Osteoblast (primary cell): ENCODE measurements around the gene ANKS1B. TPM values are rescaled to one million over a fixed set of nuclear protein-coding genes. Genes with fewer than 3 reads are reported as not detected.

Source experiments
- DNase-seq: peaks from one replicate; pipeline ENCODE4 v3.0.0; 2011; ENCODE audit warnings: low spot score, mixed read lengths; ENCODE audit not compliant: insufficient read length; ENCODE audit errors: missing footprints
- H2AFZ ChIP-seq: 2 replicates; pipeline ENCODE4 v1.6.0; 2011; ENCODE audit warnings: mild to moderate bottlenecking, low read length
- H3K27ac ChIP-seq: 2 replicates; pipeline ENCODE4 v1.5.1; 2011; ENCODE audit warnings: mild to moderate bottlenecking, low read depth, low read length, moderate library complexity
- H3K27me3 ChIP-seq: 2 replicates; pipeline ENCODE4 v1.6.0; 2012; ENCODE audit warnings: mild to moderate bottlenecking, control low read depth, inconsistent platforms, low read length, moderate library complexity; ENCODE audit not compliant: insufficient read depth
- H3K36me3 ChIP-seq: 2 replicates; pipeline ENCODE4 v1.5.1; 2011; ENCODE audit warnings: mild to moderate bottlenecking, low read length, control low read depth, moderate library complexity; ENCODE audit not compliant: insufficient read depth
- H3K4me1 ChIP-seq: 2 replicates; pipeline ENCODE4 v1.5.1; 2011; ENCODE audit warnings: mild to moderate bottlenecking, low read length, control low read depth, moderate library complexity; ENCODE audit not compliant: insufficient read depth
- H3K4me2 ChIP-seq: 2 replicates; pipeline ENCODE4 v1.6.0; 2011; ENCODE audit warnings: mild to moderate bottlenecking, low read length; ENCODE audit not compliant: insufficient read depth
- H3K4me3 ChIP-seq: fragments of 200-600 bp; sonication (generic); 3 replicates; pipeline ENCODE4 v1.5.1; 2012; ENCODE audit warnings: mild to moderate bottlenecking, low read length, inconsistent platforms; ENCODE audit not compliant: insufficient read depth
- H3K79me2 ChIP-seq: 2 replicates; pipeline ENCODE4 v1.6.0; 2012; ENCODE audit warnings: mild to moderate bottlenecking, low read length, control low read depth, inconsistent platforms; ENCODE audit not compliant: insufficient read depth
- H3K9me3 ChIP-seq: 2 replicates; pipeline ENCODE4 v1.5.1; 2011; ENCODE audit warnings: low read depth, low read length, control low read depth
- H4K20me1 ChIP-seq: 2 replicates; pipeline ENCODE4 v1.6.0; 2012; ENCODE audit warnings: mild to moderate bottlenecking, low read length, control low read depth; ENCODE audit not compliant: insufficient read depth
- total RNA-seq: library from RNA; depleted of rRNA; stranded (reverse); fragments of >200 nt; gene quantifications from 2 replicates; pipeline ENCODE4 v1.2.3, GENCODE V29; 2012
- TF ChIP-seq, protein P1 (sequence below): IDR thresholded peaks from 2 replicates; pipeline ENCODE4 v1.5.1; 2011; ENCODE audit warnings: mild to moderate bottlenecking, low read depth, low read length, moderate library complexity; ENCODE audit errors: extremely low read depth

Gene ANKS1B
- total RNA-seq, 1 donor: 2.2 TPM

DNA sequence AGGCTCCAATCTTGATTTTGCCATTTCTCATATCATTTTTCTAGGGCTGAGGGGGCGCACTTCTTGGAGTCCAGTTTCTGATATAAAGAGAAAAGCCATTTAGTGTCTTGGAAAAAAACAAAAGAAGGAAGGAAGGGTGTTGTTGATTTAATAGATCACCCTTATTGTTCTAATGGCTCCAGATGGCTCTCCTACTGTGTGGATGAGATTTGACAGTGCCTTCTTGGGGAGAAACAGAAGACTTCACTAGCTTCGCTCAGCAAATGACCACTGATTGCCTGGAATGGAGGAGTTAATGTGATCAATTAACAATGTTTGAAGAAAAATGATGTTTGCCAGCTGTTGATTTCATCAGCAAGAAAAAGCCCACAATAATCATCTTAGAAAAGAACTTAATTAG, 1123.5 kb downstream of the ANKS1B start:
- Histone ChIP-seq H3K27ac (no peak overlapping the region), H3K27me3 (no peaks in the 10 kb centered on the region), H3K79me2 (no peaks in the 10 kb centered on the region), H2AFZ (no peak overlapping the region), H3K4me2 (no peak overlapping the region), H3K36me3 (no peaks in the 10 kb centered on the region), H3K9me3 (no peaks in the 10 kb centered on the region), H3K4me3 (no peak overlapping the region), H4K20me1 (no peaks in the 10 kb centered on the region), H3K4me1 (no peaks in the 10 kb centered on the region)
- TF ChIP-seq, protein P1, sequence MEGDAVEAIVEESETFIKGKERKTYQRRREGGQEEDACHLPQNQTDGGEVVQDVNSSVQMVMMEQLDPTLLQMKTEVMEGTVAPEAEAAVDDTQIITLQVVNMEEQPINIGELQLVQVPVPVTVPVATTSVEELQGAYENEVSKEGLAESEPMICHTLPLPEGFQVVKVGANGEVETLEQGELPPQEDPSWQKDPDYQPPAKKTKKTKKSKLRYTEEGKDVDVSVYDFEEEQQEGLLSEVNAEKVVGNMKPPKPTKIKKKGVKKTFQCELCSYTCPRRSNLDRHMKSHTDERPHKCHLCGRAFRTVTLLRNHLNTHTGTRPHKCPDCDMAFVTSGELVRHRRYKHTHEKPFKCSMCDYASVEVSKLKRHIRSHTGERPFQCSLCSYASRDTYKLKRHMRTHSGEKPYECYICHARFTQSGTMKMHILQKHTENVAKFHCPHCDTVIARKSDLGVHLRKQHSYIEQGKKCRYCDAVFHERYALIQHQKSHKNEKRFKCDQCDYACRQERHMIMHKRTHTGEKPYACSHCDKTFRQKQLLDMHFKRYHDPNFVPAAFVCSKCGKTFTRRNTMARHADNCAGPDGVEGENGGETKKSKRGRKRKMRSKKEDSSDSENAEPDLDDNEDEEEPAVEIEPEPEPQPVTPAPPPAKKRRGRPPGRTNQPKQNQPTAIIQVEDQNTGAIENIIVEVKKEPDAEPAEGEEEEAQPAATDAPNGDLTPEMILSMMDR: no peak
- no peak for DNase-seq

DNA sequence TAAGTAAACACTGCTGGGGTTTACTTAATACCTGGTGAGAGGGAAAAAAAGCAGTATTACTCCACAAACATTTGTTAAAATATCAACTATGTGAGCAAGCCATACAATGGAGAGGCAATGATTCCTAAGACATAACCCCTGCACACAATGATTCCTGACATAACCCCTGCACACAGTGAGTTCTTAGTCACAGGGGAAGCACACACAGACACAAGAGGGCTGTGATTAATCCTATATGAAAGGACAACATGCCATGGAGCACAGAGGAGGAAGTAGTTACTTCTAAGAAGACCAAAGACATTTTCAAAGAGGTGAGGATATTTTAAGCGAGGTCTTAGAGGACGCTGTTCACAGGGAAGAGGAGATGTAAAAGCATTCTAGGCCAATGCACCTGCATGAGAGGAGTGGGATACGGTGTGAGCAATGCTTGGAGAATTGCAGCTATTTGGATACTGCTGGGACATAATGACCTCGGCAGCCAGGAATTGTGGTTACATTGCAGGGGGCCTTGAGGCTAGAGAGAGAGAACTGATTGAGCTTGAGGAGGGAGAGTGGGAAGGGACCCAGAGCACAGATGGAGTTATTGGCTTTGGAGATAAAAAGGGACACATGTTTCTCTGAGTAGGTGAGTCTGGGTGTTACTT, 1127.7 kb downstream of the ANKS1B start:
- Histone ChIP-seq H3K36me3 (no peaks in the 10 kb centered on the region), H3K4me1 (no peaks in the 10 kb centered on the region), H3K27ac (no peak overlapping the region), H3K79me2 (no peaks in the 10 kb centered on the region), H3K4me3 (no peak overlapping the region), H3K9me3 (no peaks in the 10 kb centered on the region), H2AFZ (no peak overlapping the region), H3K27me3 (no peaks in the 10 kb centered on the region), H3K4me2 (no peak overlapping the region), H4K20me1 (no peaks in the 10 kb centered on the region)
- TF ChIP-seq, protein P1: no peak
- DNase-seq: no peak

DNA sequence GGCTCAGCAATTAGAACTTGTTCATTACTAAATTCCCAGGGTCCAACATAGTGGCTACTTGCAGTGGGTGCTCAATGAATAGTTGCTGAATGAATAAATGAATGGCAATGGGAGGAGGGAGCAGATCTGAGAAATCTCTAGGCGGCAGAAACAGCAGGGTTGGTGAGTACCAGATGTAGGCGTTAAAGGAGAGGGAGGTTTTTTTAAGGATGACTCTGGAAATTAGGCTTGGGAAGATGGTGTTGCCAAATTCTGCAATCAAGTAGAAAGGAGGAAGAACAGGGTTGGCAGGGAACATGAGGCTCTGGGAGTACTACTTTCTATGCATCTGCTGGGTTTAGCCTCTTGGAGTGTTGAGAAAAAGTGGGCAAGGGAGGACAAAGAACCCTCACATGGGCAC, 1132.6 kb downstream of the ANKS1B start:
- TF ChIP-seq, protein P1: no peak
- no peak overlapping the region for H3K4me2 ChIP-seq
- DNase-seq: no peak
- H3K9me3 ChIP-seq: no peaks in the 10 kb centered on the region
- H3K79me2 ChIP-seq: no peaks in the 10 kb centered on the region
- no peak overlapping the region for H3K4me3 ChIP-seq
- no peak overlapping the region for H3K27ac ChIP-seq
- no peaks in the 10 kb centered on the region for H3K36me3 ChIP-seq
- H4K20me1 ChIP-seq: no peaks in the 10 kb centered on the region
- no peak overlapping the region for H2AFZ ChIP-seq
- H3K4me1 ChIP-seq: no peaks in the 10 kb centered on the region
- no peaks in the 10 kb centered on the region for H3K27me3 ChIP-seq

DNA sequence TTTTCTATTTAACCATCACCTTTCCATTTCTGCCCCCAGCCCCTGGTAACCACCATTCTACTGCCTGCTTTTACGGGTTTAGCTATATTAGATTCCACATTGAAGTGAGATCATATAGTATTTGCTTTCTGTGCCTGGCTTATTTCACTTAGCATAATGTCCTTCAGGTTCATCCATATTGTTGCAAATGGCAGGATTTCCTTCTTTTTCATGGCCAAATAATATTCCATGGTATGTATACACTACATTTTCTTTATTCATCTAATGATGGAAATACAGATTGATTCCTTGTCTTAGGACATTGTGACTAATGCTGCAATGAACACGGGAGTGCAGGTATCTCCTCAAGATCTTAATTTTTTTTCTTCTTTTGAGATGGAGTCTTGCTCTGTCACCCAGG, 1137.5 kb downstream of the ANKS1B start:
- TF ChIP-seq, protein P1: no peak
- no peak overlapping the region for H3K27ac ChIP-seq
- H3K27me3 ChIP-seq: no peaks in the 10 kb centered on the region

More for the DNA sequence above, 1137.5 kb downstream of the ANKS1B start:
- no peaks in the 10 kb centered on the region for H4K20me1 ChIP-seq
- H3K9me3 ChIP-seq: no peaks in the 10 kb centered on the region
- no peak for DNase-seq
- H3K4me1 ChIP-seq: no peaks in the 10 kb centered on the region
- no peak overlapping the region for H3K4me2 ChIP-seq
- H3K36me3 ChIP-seq: no peaks in the 10 kb centered on the region
- H3K79me2 ChIP-seq: no peaks in the 10 kb centered on the region
- no peak overlapping the region for H2AFZ ChIP-seq
- no peak overlapping the region for H3K4me3 ChIP-seq
